ENCODE results near the gene ALAS1.
"Not testable (repeated sequence)": the region's sequence is repeated elsewhere in the genome, so short reads cannot be mapped to it uniquely, and the experiment has no call there.

The ALAS1 gene

DNA sequence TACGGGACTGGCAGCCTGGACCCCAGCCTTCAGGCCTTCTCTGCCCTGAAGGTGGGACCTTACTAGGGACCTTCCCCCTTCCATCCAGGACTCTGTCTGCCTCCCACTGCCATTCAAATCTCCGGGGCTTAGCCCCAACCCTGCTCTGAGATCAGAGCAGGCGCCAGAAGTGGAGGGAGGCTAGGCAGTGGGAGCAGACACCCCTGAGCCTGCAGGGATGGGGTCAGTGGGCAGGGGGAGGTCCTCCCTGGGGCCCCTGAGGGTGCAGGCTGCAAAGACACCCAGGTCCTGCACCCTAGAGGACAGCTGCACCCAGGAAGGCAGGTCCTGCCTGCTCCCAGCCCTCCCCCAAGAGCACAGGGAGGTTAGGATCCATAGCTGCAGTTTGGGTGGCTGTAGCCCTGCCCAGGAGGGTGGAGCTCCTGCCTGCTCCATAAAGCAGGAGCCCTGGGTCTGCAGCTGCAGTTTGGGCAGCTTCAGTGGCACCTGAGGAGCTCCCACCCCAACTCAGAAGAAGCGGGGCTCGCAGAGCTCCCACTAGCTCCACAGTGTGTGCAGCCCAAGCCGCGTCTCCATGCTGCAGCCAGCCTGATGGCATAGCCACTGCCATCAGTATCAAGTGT, 35.6 kb upstream of the ALAS1 start:
- Histone ChIP-seq H3K4me3 (ENCODE audit: low read depth in 1 of 2, low read length in 2 of 2) (no peak overlapping the region), H3K9ac (ENCODE audit: low read length) (no peak overlapping the region), H3K9me3 (ENCODE audit: low read length) (no peaks in the 10 kb centered on the region), H3K27me3 (ENCODE audit: control insufficient read depth in 1 of 2, insufficient read depth in 2 of 2, low read length in 2 of 2) (no peaks in the 10 kb centered on the region), H3K4me1 (ENCODE audit: insufficient read depth, low read length) (no peaks in the 10 kb centered on the region), H3K36me3 (ENCODE audit: insufficient read depth, low read length) (no peaks in the 10 kb centered on the region), H3K27ac (ENCODE audit: low read depth, low read length) (no peak overlapping the region)

DNA sequence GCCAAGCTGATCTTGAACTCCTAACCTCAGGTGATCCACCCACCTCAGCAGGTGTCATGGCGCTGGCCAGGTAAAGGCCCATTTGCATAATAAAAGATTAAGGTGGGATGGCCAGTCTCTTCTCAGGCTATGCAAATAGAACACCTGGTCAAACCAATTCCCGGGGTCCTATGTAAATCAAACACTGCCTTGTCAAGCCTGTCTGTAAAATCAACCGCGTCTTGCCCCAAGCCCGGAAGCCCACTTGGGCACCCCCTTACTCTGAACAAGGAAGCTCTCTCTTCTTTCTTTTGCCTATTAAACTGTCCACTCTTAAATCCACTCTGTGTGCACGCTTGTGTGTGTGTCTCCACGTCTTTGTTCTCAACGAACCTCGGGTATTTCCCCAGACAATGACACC, 30.7 kb upstream of the ALAS1 start:
- no peak overlapping the region for H3K4me3 ChIP-seq (ENCODE audit: low read depth in 1 of 2, low read length in 2 of 2)
- H3K9ac ChIP-seq (ENCODE audit: low read length): no peak overlapping the region

DNA sequence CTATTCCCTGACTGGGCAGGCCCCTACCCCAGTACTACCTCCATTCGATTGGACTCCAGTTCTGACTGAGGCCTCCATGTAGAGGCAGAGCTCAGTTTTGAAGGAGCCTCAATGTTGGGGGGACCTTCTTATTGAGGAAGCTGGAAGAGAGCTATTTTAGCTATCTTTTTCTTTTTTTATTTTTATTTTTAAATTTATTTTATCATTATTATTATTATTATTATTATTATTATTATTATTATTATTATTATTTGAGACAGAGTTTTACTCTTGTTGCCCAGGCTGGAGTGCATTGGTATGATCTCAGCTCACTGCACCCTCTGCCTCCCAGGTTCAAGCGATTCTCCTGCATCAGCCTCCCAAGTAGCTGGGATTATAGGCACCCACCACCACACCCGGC, 27.7 kb upstream of the ALAS1 start:
- H3K9me3 ChIP-seq (ENCODE audit: low read length); H3K27ac ChIP-seq (ENCODE audit: low read depth, low read length); H3K4me1 ChIP-seq (ENCODE audit: insufficient read depth, low read length); H3K27me3 ChIP-seq (ENCODE audit: control insufficient read depth in 1 of 2, insufficient read depth in 2 of 2, low read length in 2 of 2); H3K4me3 ChIP-seq (ENCODE audit: low read depth in 1 of 2, low read length in 2 of 2); H3K36me3 ChIP-seq (ENCODE audit: insufficient read depth, low read length); H3K9ac ChIP-seq (ENCODE audit: low read length): not testable (repeated sequence)

More for the DNA sequence above, 30.7 kb upstream of the ALAS1 start:
- Histone ChIP-seq H3K4me1 (ENCODE audit: insufficient read depth, low read length) (no peaks in the 10 kb centered on the region), H3K36me3 (ENCODE audit: insufficient read depth, low read length) (no peaks in the 10 kb centered on the region), H3K9me3 (ENCODE audit: low read length) (no peaks in the 10 kb centered on the region), H3K27ac (ENCODE audit: low read depth, low read length) (no peak overlapping the region), H3K27me3 (ENCODE audit: control insufficient read depth in 1 of 2, insufficient read depth in 2 of 2, low read length in 2 of 2) (no peaks in the 10 kb centered on the region)

DNA sequence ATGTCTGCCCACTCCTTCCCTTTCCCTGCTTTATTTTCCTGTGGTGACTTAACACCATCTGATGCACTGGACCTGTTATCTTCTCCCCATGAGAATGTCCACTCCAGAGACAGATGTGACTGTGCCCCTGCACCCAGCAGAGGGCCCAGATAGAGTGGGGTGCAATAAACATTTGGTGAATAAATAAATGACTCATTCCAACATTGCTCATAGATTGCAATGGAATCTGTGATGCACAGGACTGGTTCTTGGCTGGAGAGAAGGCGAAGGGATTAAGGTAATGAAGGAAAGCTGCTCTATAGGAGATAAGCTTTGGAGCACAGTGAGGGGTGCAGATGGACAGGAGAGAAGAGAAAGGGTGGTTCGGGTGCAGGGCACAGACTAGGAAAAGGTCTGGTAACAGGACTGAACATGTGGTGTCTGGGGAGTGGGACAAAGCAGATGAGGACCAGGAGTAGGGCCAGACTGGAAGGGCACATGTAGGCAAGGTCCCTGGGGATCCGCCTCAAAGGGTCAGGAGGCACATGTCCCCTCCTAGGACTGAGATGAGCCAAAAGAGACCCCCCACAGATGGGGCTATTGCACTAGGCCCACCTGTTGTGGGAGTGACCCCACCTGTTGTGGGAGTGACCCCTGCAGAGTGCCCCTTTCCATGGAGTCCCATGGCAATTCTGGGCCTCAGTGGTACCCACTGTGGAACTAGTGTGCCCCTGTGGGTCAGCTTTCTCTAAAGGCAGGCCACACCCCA, 26.3 kb upstream of the ALAS1 start:
- no peaks in the 10 kb centered on the region for H3K4me1 ChIP-seq (ENCODE audit: insufficient read depth, low read length)
- H3K27ac ChIP-seq (ENCODE audit: low read depth, low read length): no peak overlapping the region
- H3K27me3 ChIP-seq (ENCODE audit: control insufficient read depth in 1 of 2, insufficient read depth in 2 of 2, low read length in 2 of 2): no peaks in the 10 kb centered on the region
- H3K9ac ChIP-seq (ENCODE audit: low read length): no peak overlapping the region
- H3K36me3 ChIP-seq (ENCODE audit: insufficient read depth, low read length): no peaks in the 10 kb centered on the region
- H3K9me3 ChIP-seq (ENCODE audit: low read length): no peaks in the 10 kb centered on the region
- no peak overlapping the region for H3K4me3 ChIP-seq (ENCODE audit: low read depth in 1 of 2, low read length in 2 of 2)

DNA sequence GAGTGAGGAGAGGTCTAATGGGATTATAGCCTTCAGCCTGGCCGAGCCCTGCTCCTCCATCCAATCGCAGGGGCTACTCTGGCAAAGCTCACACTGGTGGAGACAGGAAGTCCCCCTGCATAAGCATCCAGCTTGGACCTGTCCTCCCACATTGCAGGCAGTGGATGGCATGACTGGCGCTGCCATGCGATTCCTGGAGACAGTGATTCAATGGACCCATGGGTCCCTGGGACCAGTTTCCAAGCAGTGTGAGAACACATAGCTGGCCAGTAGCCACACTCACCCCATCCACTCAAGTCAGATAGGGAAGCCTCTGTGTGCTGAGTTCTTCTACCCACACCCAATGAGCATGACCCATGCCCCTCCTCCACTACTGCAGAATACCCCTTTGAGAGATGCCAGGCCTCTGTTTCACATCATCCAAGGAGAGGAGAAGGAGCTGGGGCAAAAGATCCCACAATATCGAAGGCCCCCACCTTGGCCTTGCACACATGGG, 25.6 kb upstream of the ALAS1 start:
- Histone ChIP-seq H3K27ac (ENCODE audit: low read depth, low read length) (no peak overlapping the region), H3K9ac (ENCODE audit: low read length) (no peak overlapping the region), H3K9me3 (ENCODE audit: low read length) (no peaks in the 10 kb centered on the region), H3K4me3 (ENCODE audit: low read depth in 1 of 2, low read length in 2 of 2) (no peak overlapping the region), H3K4me1 (ENCODE audit: insufficient read depth, low read length) (no peaks in the 10 kb centered on the region), H3K36me3 (ENCODE audit: insufficient read depth, low read length) (no peaks in the 10 kb centered on the region), H3K27me3 (ENCODE audit: control insufficient read depth in 1 of 2, insufficient read depth in 2 of 2, low read length in 2 of 2) (no peaks in the 10 kb centered on the region)

DNA sequence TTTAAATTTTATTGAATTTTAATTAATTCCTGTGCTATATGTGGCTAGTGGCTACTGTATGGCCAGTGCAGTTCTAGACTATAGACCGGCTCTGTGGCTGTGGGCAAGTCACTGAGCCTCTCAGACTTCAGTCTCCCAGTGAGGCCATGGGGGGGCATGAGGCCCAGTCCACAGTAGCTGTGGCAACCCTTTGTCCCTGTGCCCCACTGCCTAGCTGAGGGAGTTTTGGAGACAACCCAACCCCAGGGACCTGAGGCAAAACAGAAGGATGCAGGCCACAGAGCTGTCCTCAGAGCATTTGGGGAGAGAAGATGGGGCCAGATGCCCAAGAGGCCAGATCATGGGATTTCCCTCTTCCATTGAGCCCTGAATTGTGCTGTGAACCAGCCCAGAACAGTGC, 24.9 kb upstream of the ALAS1 start:
- no peak overlapping the region for H3K9ac ChIP-seq (ENCODE audit: low read length)
- H3K9me3 ChIP-seq (ENCODE audit: low read length): no peaks in the 10 kb centered on the region
- H3K27me3 ChIP-seq (ENCODE audit: control insufficient read depth in 1 of 2, insufficient read depth in 2 of 2, low read length in 2 of 2): no peaks in the 10 kb centered on the region
- no peak overlapping the region for H3K27ac ChIP-seq (ENCODE audit: low read depth, low read length)
- H3K4me3 ChIP-seq (ENCODE audit: low read depth in 1 of 2, low read length in 2 of 2): no peak overlapping the region
- no peaks in the 10 kb centered on the region for H3K36me3 ChIP-seq (ENCODE audit: insufficient read depth, low read length)
- no peaks in the 10 kb centered on the region for H3K4me1 ChIP-seq (ENCODE audit: insufficient read depth, low read length)

DNA sequence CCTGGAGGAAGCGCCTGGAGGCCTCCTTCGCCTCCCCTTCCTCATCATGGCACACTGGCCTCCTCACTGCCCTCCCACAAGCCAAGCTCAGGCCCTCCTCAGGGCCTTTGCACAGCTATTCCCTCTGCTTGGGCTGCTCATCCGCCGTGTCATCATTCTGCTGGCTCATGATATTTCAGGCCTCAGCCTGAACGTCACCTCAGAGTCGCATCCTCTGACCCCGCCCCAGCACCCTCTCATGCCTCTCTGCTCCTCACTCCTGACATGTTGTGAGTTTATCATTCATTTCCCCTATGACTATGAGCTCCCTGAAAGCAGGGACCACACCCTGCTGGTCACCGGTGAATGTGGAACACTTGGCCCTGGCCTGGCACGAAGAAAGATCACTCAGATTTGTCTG, 23.1 kb upstream of the ALAS1 start:
- no peaks in the 10 kb centered on the region for H3K9me3 ChIP-seq (ENCODE audit: low read length)
- H3K36me3 ChIP-seq (ENCODE audit: insufficient read depth, low read length): no peaks in the 10 kb centered on the region
- H3K9ac ChIP-seq (ENCODE audit: low read length): no peak overlapping the region
- no peaks in the 10 kb centered on the region for H3K4me1 ChIP-seq (ENCODE audit: insufficient read depth, low read length)
- no peak overlapping the region for H3K27ac ChIP-seq (ENCODE audit: low read depth, low read length)
- H3K4me3 ChIP-seq (ENCODE audit: low read depth in 1 of 2, low read length in 2 of 2): no peak overlapping the region
- no peaks in the 10 kb centered on the region for H3K27me3 ChIP-seq (ENCODE audit: control insufficient read depth in 1 of 2, insufficient read depth in 2 of 2, low read length in 2 of 2)

DNA sequence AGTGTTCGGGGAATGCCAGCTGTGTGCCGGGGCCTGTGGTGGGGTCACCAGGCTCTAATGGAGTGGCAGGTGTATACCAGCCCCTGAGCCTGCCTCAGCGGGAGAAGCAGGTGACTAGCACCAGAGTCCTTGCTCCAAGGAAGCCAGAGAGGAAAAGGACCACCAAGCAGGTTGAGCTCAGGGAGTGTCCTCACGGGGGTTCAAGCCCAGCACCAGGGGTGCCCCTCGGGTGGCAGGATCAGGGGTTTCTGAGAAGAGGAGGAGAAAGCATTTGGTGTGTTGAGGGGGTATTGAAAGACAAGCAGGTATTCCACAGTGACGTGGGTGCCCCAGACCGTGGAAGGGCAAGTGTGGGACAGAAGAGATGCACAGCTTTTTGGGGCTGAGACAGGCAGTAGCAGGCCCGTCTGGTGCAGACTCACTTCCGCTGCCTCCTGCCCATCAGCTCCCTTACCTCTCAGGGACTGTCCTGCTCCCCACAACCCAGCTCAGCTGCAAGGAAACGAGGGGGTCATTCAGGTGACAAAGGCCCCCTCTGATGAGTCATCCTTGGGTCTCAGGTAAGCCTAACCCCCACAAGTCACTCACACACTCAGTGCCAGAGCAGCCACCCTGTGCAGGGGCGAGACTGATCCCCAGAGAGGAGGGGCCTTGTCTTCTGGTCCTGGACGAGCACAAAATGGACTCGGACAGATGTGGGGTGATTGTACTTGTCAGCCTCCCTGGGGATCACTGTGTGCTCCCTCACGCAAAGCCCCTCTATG, 22.4 kb upstream of the ALAS1 start:
- Histone ChIP-seq H3K27me3 (ENCODE audit: control insufficient read depth in 1 of 2, insufficient read depth in 2 of 2, low read length in 2 of 2) (no peaks in the 10 kb centered on the region), H3K27ac (ENCODE audit: low read depth, low read length) (no peak overlapping the region), H3K36me3 (ENCODE audit: insufficient read depth, low read length) (no peaks in the 10 kb centered on the region), H3K4me1 (ENCODE audit: insufficient read depth, low read length) (no peaks in the 10 kb centered on the region), H3K9me3 (ENCODE audit: low read length) (no peaks in the 10 kb centered on the region), H3K9ac (ENCODE audit: low read length) (no peak overlapping the region), H3K4me3 (ENCODE audit: low read depth in 1 of 2, low read length in 2 of 2) (no peak overlapping the region)

DNA sequence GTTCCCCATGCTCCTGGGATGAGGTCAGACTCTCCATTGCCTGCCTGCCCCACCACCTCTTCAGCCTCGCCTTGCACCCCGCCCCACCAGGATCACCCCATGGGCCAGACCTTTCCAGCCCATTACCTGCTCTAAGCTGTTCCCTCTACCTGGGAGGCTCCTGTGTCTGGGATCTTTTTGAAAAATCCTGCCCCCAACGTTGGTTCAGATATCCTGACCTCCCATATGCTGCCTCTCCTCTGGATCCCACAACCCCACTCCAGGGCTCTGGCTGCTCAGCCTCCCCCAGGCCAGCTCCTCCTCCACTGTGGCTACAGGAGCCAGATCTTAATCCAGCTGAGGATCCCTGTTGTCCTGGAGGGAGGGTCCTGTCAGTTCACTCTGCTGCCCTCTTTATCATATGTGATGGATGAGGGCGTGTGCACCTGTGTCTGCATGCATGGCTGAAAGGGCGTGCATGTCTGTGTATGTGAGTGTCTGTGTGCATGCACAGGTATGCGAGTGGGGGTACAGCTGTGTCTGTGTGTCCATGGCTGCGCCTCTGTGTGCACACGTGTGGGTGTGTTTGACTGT, 21.7 kb upstream of the ALAS1 start:
- H3K27ac ChIP-seq (ENCODE audit: low read depth, low read length): no peak overlapping the region
- H3K9me3 ChIP-seq (ENCODE audit: low read length): no peaks in the 10 kb centered on the region
- no peaks in the 10 kb centered on the region for H3K27me3 ChIP-seq (ENCODE audit: control insufficient read depth in 1 of 2, insufficient read depth in 2 of 2, low read length in 2 of 2)
- no peak overlapping the region for H3K9ac ChIP-seq (ENCODE audit: low read length)
- no peak overlapping the region for H3K4me3 ChIP-seq (ENCODE audit: low read depth in 1 of 2, low read length in 2 of 2)
- H3K4me1 ChIP-seq (ENCODE audit: insufficient read depth, low read length): no peaks in the 10 kb centered on the region
- no peaks in the 10 kb centered on the region for H3K36me3 ChIP-seq (ENCODE audit: insufficient read depth, low read length)

DNA sequence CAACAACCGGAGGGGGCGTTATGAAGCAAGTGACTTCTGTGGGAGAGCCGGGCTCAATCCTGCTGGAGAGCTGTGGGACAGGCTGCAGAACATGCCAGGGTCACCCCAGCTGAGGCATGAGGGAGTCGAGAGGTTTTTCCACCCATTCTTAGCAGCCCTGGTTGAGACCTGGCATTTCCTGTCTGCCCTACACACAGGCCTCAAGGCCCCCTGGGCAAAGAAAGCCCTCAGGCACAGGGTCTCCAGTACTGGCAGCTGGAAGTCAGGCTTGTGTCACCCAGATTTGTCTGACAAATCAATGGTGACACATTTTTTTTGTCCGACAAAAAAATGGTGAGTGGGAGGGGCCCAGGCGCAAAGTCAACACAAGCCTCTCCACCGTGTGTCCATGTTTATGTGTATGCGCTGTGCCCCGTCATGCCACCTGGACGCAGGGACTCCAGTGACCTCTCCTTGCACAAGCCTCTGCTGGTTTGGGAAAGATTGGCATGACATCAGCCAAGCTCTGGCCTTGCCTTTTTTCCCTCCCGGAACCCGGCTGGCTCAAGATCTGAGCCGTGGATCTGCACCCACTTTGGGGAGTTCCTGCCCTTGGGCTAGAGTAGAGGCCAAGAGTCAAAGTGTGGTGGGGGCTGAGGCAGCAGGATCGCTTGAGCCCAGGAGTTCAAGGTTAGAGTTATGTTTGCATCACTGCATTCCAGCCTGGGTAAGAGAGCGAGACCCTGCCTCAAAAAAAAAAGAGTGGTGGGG, 20.8 kb upstream of the ALAS1 start:
- Histone ChIP-seq H3K4me1 (ENCODE audit: insufficient read depth, low read length) (no peaks in the 10 kb centered on the region), H3K9me3 (ENCODE audit: low read length) (no peaks in the 10 kb centered on the region), H3K36me3 (ENCODE audit: insufficient read depth, low read length) (no peaks in the 10 kb centered on the region), H3K9ac (ENCODE audit: low read length) (no peak overlapping the region), H3K27ac (ENCODE audit: low read depth, low read length) (no peak overlapping the region), H3K4me3 (ENCODE audit: low read depth in 1 of 2, low read length in 2 of 2) (no peak overlapping the region), H3K27me3 (ENCODE audit: control insufficient read depth in 1 of 2, insufficient read depth in 2 of 2, low read length in 2 of 2) (no peaks in the 10 kb centered on the region)

DNA sequence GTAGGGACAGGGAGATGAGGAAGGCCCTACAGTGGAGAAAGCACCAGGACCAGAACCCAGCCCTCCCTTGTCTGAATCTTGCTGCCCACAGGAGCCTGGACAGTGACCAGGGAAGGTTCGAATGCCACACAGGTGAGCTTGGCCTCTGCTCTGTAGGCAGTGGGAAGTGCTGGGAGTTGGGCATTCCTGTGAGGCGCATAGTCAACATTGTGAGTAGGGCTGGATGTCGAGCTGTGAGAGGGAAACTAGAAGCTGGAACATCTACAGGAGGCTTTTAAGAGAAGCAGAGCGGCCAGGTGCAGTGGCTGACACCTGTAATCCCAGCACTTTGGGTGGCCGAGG, 20.3 kb upstream of the ALAS1 start:
- no peaks in the 10 kb centered on the region for H3K4me1 ChIP-seq (ENCODE audit: insufficient read depth, low read length)
- H3K27ac ChIP-seq (ENCODE audit: low read depth, low read length): no peak overlapping the region

More for the DNA sequence above, 20.3 kb upstream of the ALAS1 start:
- Histone ChIP-seq H3K9ac (ENCODE audit: low read length) (no peak overlapping the region), H3K27me3 (ENCODE audit: control insufficient read depth in 1 of 2, insufficient read depth in 2 of 2, low read length in 2 of 2) (no peaks in the 10 kb centered on the region), H3K36me3 (ENCODE audit: insufficient read depth, low read length) (no peaks in the 10 kb centered on the region), H3K9me3 (ENCODE audit: low read length) (no peaks in the 10 kb centered on the region), H3K4me3 (ENCODE audit: low read depth in 1 of 2, low read length in 2 of 2) (no peak overlapping the region)
